Mesangial cell (primary cell): ENCODE results near the gene ERV3-1. TPM values are rescaled to one million over a fixed set of nuclear protein-coding genes. Genes with fewer than 3 reads are reported as not detected.

Experiments
- total RNA-seq: library from RNA; depleted of rRNA; stranded (reverse); fragments of >200 nt; gene quantifications from 2 replicates; pipeline ENCODE4 v1.2.3, GENCODE V29; 2015

The ERV3-1 gene, protein sequence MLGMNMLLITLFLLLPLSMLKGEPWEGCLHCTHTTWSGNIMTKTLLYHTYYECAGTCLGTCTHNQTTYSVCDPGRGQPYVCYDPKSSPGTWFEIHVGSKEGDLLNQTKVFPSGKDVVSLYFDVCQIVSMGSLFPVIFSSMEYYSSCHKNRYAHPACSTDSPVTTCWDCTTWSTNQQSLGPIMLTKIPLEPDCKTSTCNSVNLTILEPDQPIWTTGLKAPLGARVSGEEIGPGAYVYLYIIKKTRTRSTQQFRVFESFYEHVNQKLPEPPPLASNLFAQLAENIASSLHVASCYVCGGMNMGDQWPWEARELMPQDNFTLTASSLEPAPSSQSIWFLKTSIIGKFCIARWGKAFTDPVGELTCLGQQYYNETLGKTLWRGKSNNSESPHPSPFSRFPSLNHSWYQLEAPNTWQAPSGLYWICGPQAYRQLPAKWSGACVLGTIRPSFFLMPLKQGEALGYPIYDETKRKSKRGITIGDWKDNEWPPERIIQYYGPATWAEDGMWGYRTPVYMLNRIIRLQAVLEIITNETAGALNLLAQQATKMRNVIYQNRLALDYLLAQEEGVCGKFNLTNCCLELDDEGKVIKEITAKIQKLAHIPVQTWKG
- total RNA-seq, result 4.7 and 7.9 TPM in 2 replicates

GRCh38 chr7:65006094-65006992, at the start of gene ERV3-1:
TSS of gene ERV3-1 (minus strand) at chr7:65006687. CDS start at chr7:64993026, 13,661 bp downstream.

DNA sequence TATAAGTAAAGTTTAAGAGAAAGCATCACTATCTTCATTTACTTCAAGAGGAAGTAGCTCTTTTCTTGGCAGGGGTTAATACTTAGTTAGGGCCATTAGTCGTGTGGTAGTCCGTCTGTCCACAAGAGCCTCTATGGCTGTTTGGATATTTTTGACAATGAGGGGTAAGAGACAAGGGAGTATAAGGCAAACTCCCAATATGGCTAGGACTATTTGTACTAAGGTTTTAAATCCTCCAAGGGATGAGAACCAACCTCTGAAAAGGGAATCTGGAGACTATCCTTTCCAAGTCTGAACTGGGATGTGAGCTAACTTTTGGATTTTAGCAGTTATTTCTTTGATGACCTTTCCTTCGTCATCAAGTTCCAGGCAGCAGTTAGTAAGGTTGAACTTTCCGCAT, 15.6 kb downstream of the ERV3-1 start, which contains the start of gene ZNF117:
Gene ZNF117 (minus strand): TSS at position 101 of the 400 bp plus-strand sequence.

Other genes with a start within 250 kb of the ERV3-1 start
- 5.1 and 5.3 TPM in 2 replicates for gene ZNF138, start 212.3 kb downstream of the ERV3-1 start, total RNA-seq
- 1.5 and 2.8 TPM in 2 replicates for gene ZNF273, start 103.4 kb downstream of the ERV3-1 start, total RNA-seq
- gene ZNF117, start 15.7 kb downstream of the ERV3-1 start, total RNA-seq, result 1.3 and 1.6 TPM in 2 replicates